BE2C (cell line): ENCODE data around the gene P2RY8.

ENCODE experiments used
- DNase-seq: peaks from one replicate; pipeline ENCODE4 v3.0.0-alpha.2; 2020
- H3K27me3 ChIP-seq: fragments of 250-450 bp; sonication (Bioruptor Pico); 2 replicates; pipeline ENCODE4 v1.5.1; 2020; ENCODE audit warnings: mild to moderate bottlenecking
- H3K36me3 ChIP-seq: fragments of 250-450 bp; sonication (Bioruptor Pico); 2 replicates; pipeline ENCODE4 v1.5.1; 2020; ENCODE audit warnings: mild to moderate bottlenecking
- H3K4me1 ChIP-seq: fragments of 250-450 bp; sonication (Bioruptor Pico); 2 replicates; pipeline ENCODE4 v1.5.1; 2020
- H3K4me3 ChIP-seq: 2 replicates; pipeline ENCODE4 v1.5.1; 2011; ENCODE audit warnings: low read depth, low read length
- H3K9me3 ChIP-seq: fragments of 250-450 bp; sonication (Bioruptor Pico); 2 replicates; pipeline ENCODE4 v1.5.1; 2020
- TF ChIP-seq, protein P1 (sequence below): IDR thresholded peaks from 2 replicates; pipeline ENCODE4 v1.5.1; 2012; ENCODE audit warnings: mild to moderate bottlenecking, low read depth, low read length

Gene P2RY8

GRCh38 chrX:1423215-1423614, 113.8 kb downstream of the P2RY8 start:
- no peaks in the 10 kb centered on the region for H3K36me3 ChIP-seq
- TF ChIP-seq, protein P1, sequence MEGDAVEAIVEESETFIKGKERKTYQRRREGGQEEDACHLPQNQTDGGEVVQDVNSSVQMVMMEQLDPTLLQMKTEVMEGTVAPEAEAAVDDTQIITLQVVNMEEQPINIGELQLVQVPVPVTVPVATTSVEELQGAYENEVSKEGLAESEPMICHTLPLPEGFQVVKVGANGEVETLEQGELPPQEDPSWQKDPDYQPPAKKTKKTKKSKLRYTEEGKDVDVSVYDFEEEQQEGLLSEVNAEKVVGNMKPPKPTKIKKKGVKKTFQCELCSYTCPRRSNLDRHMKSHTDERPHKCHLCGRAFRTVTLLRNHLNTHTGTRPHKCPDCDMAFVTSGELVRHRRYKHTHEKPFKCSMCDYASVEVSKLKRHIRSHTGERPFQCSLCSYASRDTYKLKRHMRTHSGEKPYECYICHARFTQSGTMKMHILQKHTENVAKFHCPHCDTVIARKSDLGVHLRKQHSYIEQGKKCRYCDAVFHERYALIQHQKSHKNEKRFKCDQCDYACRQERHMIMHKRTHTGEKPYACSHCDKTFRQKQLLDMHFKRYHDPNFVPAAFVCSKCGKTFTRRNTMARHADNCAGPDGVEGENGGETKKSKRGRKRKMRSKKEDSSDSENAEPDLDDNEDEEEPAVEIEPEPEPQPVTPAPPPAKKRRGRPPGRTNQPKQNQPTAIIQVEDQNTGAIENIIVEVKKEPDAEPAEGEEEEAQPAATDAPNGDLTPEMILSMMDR, result no peak
- no peaks in the 10 kb centered on the region for H3K27me3 ChIP-seq
- DNase-seq, result no peak
- no peak overlapping the region for H3K4me3 ChIP-seq
- H3K9me3 ChIP-seq, result no peaks in the 10 kb centered on the region; the same call in 1 of the 2 replicates
- H3K4me1 ChIP-seq, result no peaks in the 10 kb centered on the region

DNA sequence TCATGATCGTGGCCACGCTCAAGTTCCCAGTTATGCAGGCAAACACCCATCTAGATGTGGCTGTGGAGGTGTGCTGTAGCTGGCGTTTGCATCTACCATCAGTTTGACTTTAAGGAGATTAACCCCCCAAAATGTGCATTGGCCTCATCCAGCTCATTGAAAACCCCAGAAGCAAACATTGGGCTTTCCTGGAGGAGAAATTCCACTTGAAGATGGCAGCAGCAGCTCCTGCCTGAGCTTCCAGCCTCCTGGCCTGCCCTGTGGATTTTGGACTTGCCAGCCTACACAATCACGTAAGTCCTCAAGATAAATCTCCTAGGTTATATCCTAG, 114.9 kb downstream of the P2RY8 start:
- Histone ChIP-seq H3K36me3 (no peaks in the 10 kb centered on the region), H3K4me3 (no peak overlapping the region), H3K4me1 (no peaks in the 10 kb centered on the region), H3K9me3 (no peaks in the 10 kb centered on the region; the same call in 1 of the 2 replicates), H3K27me3 (no peaks in the 10 kb centered on the region)
- no peak for DNase-seq
- TF ChIP-seq, protein P1, result no peak

DNA sequence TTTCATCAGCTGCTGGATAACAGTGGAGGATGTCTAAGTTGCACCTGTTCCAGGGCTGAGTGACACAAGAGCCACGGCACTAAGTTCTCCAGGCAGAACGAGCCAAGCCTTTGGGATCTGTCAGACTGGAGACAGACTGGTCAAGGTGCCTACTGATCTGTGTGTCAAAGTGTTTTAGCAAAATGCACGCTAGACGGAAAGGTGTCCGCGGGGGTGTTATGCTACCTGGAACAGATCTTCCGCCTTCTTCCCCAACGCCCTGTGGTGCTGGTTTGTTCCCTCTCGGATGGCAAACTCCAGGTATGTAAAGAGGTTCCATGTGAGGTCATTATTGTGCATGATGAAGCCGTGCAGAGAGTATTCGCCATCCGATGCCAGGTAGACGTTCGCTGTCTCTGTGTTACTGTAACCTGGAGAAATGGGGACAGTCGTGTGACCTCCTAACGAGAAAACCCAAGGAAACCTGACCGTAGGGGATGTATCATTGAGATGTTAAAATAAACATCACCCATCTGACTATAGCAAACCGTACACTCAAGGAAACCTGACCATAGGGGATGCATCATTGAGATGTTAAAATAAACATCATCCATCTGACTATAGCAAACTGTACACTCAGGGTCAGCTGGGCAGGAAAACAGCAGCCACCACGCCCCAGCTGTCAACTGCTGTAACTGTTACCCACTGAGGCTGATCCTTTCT, 115.4 kb downstream of the P2RY8 start:
- DNase-seq, result no peak
- Histone ChIP-seq H3K4me1 (no peaks in the 10 kb centered on the region), H3K36me3 (no peaks in the 10 kb centered on the region), H3K27me3 (no peaks in the 10 kb centered on the region), H3K4me3 (no peak overlapping the region), H3K9me3 (no peaks in the 10 kb centered on the region; the same call in 1 of the 2 replicates)
- TF ChIP-seq, protein P1, result no peak

DNA sequence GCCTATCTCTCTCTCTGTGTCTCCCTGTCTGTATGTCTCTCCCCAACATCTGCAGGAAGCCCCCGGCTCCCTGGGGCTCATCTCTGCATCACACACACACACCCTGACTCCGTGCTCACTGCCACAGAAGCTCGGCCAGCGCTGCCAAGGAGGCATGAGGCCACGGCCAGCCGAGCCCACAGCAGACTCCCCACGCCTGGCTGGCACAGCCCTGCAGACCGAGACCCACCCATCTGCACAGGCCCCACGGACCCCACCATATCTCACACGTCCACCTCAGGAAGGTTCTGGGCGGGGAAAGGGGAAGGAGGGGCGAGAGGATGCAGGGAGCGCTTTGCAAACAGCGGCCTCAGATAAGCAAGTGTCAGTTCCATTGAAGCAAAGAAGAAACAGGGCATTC, 116.6 kb downstream of the P2RY8 start:
- no peaks in the 10 kb centered on the region for H3K27me3 ChIP-seq
- H3K36me3 ChIP-seq, result no peaks in the 10 kb centered on the region
- no peaks in the 10 kb centered on the region; the same call in 1 of the 2 replicates for H3K9me3 ChIP-seq
- H3K4me1 ChIP-seq, result no peaks in the 10 kb centered on the region
- TF ChIP-seq, protein P1, result no peak
- no peak overlapping the region for H3K4me3 ChIP-seq
- no peak for DNase-seq

DNA sequence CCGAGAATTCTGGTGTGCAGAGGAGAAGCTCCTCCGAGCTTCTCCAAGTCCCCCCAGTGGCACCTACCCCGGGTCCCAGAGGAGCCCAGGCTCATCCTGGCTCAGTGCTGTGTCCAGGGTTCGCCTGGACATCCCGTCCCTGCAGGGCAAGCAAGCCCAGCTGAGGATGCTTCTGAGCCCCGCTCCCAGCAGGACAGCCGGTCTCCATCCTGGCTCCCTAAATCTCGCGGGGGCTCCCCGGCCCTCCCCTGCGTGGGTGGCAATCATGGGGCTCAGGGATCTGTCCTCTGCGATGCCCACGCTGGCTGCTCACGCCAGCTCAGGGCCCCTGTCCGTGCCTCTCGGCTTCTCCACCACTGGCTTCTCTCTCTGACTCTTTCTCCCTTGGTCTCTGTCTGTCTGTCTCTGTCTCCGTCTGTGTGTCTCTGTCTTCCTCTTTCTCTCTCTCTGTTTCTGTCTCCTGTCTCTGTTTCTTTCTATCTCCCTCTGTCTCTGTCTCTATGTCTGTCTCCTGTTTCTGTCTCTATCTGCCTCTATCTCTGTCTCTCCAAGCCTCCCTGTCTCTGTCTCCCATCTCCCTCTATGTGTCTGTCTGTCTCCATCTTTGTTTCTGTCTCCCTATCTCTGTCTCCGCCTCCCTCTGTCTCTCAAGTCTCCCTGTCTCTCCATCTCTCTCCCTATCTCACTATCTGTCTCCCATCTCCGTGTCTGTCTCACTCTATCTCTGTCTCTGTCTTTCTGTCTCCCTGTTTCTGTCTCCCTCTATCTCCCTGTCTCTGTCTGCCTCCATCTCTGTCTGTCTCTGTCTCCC, 117.2 kb downstream of the P2RY8 start:
- Histone ChIP-seq H3K9me3 (no peaks in the 10 kb centered on the region; the same call in 1 of the 2 replicates), H3K27me3 (no peaks in the 10 kb centered on the region), H3K4me1 (no peaks in the 10 kb centered on the region), H3K36me3 (no peaks in the 10 kb centered on the region), H3K4me3 (no peak overlapping the region)
- DNase-seq, result no peak
- TF ChIP-seq, protein P1, result no peak
